DOHH2 (cell line): ENCODE data around the gene CD96.
"Not testable (repeated sequence)": the region's sequence is repeated elsewhere in the genome, so short reads cannot be mapped to it uniquely, and the experiment has no call there.

Experiments
- H3F3A ChIP-seq: fragments of 200-600 bp; sonication (generic), shearing (Covaris generic); 2 replicates; pipeline ENCODE4 v1.6.0; 2016; ENCODE audit warnings: antibody characterized with exemption, mild to moderate bottlenecking; ENCODE audit not compliant: control insufficient read depth, insufficient read depth
- H3K27ac ChIP-seq: fragments of 200-600 bp; sonication (generic); 2 replicates; pipeline ENCODE4 v1.5.1; 2014; ENCODE audit warnings: low read depth, mild to moderate bottlenecking, low read length, moderate library complexity
- H3K27me3 ChIP-seq: fragments of 200-600 bp; sonication (generic); 2 replicates; pipeline ENCODE4 v1.6.1; 2014; ENCODE audit warnings: mild to moderate bottlenecking, low read length, mixed read lengths; ENCODE audit not compliant: control insufficient read depth
- H3K36me3 ChIP-seq: fragments of 200-600 bp; sonication (generic); 2 replicates; pipeline ENCODE4 v1.6.1; 2014; ENCODE audit warnings: mild to moderate bottlenecking, low read length, moderate library complexity, mixed read lengths; ENCODE audit not compliant: control insufficient read depth
- H3K4me1 ChIP-seq: fragments of 200-600 bp; sonication (generic); 2 replicates; pipeline ENCODE4 v1.6.1; 2014; ENCODE audit warnings: mild to moderate bottlenecking, low read length, mixed read lengths; ENCODE audit not compliant: control insufficient read depth
- H3K4me2 ChIP-seq: fragments of 200-600 bp; sonication (generic); 2 replicates; pipeline ENCODE4 v1.6.0; 2014; ENCODE audit warnings: mild to moderate bottlenecking, low read length, moderate library complexity
- H3K4me3 ChIP-seq: fragments of 200-600 bp; sonication (generic); 2 replicates; pipeline ENCODE4 v1.5.1; 2014; ENCODE audit warnings: mild to moderate bottlenecking, low read length, mixed read lengths
- H3K79me2 ChIP-seq: fragments of 200-600 bp; sonication (generic); 2 replicates; pipeline ENCODE4 v1.6.1; 2014; ENCODE audit warnings: mild to moderate bottlenecking, low read length, mixed read lengths; ENCODE audit not compliant: control insufficient read depth
- H3K9me2 ChIP-seq: fragments of 200-600 bp; sonication (generic); replicated peaks from 2 replicates; pipeline ENCODE4 v1.6.1; 2014; ENCODE audit warnings: mild to moderate bottlenecking, low read length, mixed read lengths; ENCODE audit not compliant: control insufficient read depth
- H3K9me3 ChIP-seq: fragments of 200-600 bp; sonication (generic); 2 replicates; pipeline ENCODE4 v1.6.1; 2014; ENCODE audit warnings: antibody characterized with exemption, low read length, mixed read lengths; ENCODE audit not compliant: control insufficient read depth, insufficient read depth
- H4K20me1 ChIP-seq: fragments of 200-600 bp; sonication (generic); 2 replicates; pipeline ENCODE4 v1.6.0; 2014; ENCODE audit warnings: low read depth, mild to moderate bottlenecking, antibody characterized with exemption, low read length, moderate library complexity; ENCODE audit not compliant: control insufficient read depth, insufficient read depth
- CTCF ChIP-seq: fragments of 200-600 bp; sonication (generic); IDR thresholded peaks from one replicate; pipeline ENCODE4 v1.5.1; 2014; ENCODE audit warnings: antibody characterized with exemption, mild to moderate bottlenecking, low read depth, low read length; ENCODE audit not compliant: poor library complexity, severe bottlenecking
- EZH2phosphoT487 ChIP-seq: fragments of 200-600 bp; sonication (generic); IDR thresholded peaks from 2 replicates; pipeline ENCODE4 v1.6.1; 2017; ENCODE audit warnings: borderline replicate concordance, mild to moderate bottlenecking, antibody characterized with exemption, low read length, moderate library complexity, mixed read lengths

Gene CD96

GRCh38 chr3:111548756-111549155 is 6.8 kb downstream of the CD96 start:
- H3K4me2 ChIP-seq, result no peak overlapping the region

DNA sequence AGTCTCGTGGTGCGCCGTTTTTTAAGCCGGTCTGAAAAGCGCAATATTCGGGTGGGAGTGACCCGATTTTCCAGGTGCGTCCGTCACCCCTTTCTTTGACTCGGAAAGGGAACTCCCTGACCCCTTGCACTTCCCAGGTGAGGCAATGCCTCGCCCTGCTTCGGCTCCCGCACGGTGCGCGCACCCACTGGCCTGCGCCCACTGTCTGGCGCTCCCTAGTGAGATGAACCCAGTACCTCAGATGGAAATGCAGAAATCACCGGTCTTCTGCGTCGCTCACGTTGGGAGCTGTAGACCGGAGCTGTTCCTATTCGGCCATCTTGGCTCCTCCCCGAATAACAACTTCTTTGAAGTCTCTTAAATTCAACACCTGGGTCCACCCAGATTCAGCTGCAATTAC is 19.9 kb downstream of the CD96 start:
- not testable (repeated sequence) for H4K20me1 ChIP-seq, H3K9me3 ChIP-seq, H3K36me3 ChIP-seq, H3K27ac ChIP-seq, H3K4me3 ChIP-seq, H3K79me2 ChIP-seq, H3K4me2 ChIP-seq, H3K9me2 ChIP-seq, H3F3A ChIP-seq, H3K27me3 ChIP-seq, H3K4me1 ChIP-seq

More at GRCh38 chr3:111548756-111549155, 6.8 kb downstream of the CD96 start:
- Histone ChIP-seq H3K9me2 (no peaks in the 10 kb centered on the region), H3K36me3 (no peaks in the 10 kb centered on the region), H3K4me1 (peaks cover 13% of the 10 kb centered on the region), H3K27ac (no peak overlapping the region), H4K20me1 (no peaks in the 10 kb centered on the region), H3K9me3 (no peaks in the 10 kb centered on the region), H3K27me3 (0 out of 2 replicates have a peak, but pooled peaks cover 2% of the 10 kb centered on the region), H3K4me3 (no peak overlapping the region), H3F3A (no peaks in the 10 kb centered on the region), H3K79me2 (no peaks in the 10 kb centered on the region)
- TF ChIP-seq CTCF (no peak), EZH2phosphoT487 (no peak)

DNA sequence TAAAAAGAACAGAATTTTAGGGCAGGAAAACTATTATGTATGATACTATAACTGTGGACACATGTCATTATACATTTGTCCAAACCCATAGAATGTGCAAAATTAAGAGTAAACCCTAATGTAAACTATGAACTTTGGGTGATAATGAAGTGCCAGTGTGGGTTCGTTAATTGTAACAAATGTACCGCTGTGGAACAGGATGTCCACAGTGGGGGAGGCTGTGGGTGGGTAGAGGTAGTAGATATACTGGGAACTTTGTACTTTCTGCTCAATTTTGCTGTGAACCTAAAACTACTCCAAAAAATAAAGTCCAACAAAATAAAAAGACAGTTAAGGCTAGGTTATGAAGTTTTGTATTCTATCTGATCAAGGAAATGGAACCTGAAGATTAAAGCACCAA is 24.8 kb downstream of the CD96 start:
- Histone ChIP-seq H3K4me1 (no peaks in the 10 kb centered on the region), H3K36me3 (no peaks in the 10 kb centered on the region), H3K27me3 (no peaks in the 10 kb centered on the region), H3K9me2 (no peaks in the 10 kb centered on the region), H3K4me2 (no peak overlapping the region), H3K27ac (no peak overlapping the region), H4K20me1 (no peaks in the 10 kb centered on the region), H3F3A (no peaks in the 10 kb centered on the region), H3K9me3 (no peaks in the 10 kb centered on the region), H3K4me3 (no peak overlapping the region), H3K79me2 (no peaks in the 10 kb centered on the region)
- TF ChIP-seq CTCF, result no peak
- no peak for TF ChIP-seq EZH2phosphoT487

- H3K36me3 ChIP-seq, result no peaks in the 10 kb centered on the region
- no peaks in the 10 kb centered on the region for H3F3A ChIP-seq
- H4K20me1 ChIP-seq, result no peaks in the 10 kb centered on the region
- no peak overlapping the region for H3K27ac ChIP-seq
- no peak overlapping the region for H3K4me3 ChIP-seq
- no peaks in the 10 kb centered on the region for H3K9me3 ChIP-seq
- H3K4me2 ChIP-seq, result no peak overlapping the region
- TF ChIP-seq EZH2phosphoT487, result no peak
- no peak for TF ChIP-seq CTCF
- no peaks in the 10 kb centered on the region for H3K9me2 ChIP-seq
- H3K27me3 ChIP-seq, result no peaks in the 10 kb centered on the region
- H3K79me2 ChIP-seq, result no peaks in the 10 kb centered on the region
- no peaks in the 10 kb centered on the region for H3K4me1 ChIP-seq
Observed at GRCh38 chr3:111568355-111568754, 26.4 kb downstream of the CD96 start.
